Measurements from ENCODE around the gene GPANK1.

DNA sequence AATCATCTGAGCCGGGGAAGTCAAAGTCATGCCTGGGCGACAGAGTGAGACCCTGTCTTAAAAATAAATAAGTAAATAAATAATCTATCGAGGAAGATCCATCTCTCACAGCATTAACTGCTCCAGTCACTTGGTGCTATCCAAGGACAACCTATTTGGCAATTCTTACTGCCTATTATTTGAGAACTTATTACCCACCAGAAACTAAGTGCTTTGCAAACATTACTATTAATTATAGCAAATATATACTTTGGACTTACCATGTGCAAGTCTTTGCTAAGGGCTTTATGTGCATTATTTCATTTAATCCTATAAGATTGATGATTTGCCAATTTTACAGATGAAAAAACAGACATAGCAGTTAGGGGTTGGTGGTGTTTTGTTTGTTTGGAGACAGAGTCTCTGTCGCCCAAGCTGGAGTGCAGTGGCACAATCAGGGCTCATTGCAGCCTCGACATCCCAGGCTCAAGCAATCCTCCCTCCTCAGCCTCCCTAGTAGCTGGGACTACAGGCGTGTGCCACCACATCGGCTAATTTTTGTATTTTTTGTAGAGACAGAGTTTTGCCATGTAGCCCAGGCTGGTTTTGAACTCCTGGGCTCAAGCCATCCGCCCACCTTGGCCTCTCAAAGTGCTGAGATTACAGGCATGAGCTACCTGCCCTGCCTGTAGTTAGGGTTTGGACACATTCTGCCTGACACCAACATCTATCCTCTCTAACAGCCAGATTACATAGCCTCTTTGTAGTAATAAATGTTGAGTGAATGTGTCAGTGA is 10.0 kb downstream of the GPANK1 start:
- TF ChIP-seq, protein P1, sequence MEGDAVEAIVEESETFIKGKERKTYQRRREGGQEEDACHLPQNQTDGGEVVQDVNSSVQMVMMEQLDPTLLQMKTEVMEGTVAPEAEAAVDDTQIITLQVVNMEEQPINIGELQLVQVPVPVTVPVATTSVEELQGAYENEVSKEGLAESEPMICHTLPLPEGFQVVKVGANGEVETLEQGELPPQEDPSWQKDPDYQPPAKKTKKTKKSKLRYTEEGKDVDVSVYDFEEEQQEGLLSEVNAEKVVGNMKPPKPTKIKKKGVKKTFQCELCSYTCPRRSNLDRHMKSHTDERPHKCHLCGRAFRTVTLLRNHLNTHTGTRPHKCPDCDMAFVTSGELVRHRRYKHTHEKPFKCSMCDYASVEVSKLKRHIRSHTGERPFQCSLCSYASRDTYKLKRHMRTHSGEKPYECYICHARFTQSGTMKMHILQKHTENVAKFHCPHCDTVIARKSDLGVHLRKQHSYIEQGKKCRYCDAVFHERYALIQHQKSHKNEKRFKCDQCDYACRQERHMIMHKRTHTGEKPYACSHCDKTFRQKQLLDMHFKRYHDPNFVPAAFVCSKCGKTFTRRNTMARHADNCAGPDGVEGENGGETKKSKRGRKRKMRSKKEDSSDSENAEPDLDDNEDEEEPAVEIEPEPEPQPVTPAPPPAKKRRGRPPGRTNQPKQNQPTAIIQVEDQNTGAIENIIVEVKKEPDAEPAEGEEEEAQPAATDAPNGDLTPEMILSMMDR (IDR thresholded peaks at IDR 0.05 in 4 of 5, conservative IDR thresholded peaks at IDR 0.05 in 1 of 5) = no peak
- TF ChIP-seq POLR2A (IDR thresholded peaks at IDR 0.05) = no peak
